ENCODE data around the gene CHST8.

Gene CHST8

DNA sequence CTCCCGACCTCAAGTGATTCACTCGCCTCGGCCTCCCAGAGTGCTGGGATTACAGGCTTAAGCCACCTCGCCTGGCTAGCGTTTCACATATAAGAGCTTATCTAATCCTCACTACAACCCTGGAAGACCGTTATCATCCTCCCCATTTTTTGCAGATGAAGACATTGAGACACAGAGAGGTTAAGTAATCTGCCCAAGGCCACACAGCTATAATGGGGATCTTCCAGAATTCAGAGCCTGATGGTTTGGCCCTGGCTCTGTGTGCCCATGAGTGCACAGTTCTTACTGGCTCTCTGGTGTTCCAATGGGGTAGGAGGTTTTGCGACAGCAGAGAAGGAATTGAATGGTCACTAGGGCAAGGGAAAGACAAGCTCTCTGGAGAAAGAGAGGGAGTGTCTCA is 158.1 kb downstream of the CHST8 start:
- TF ChIP-seq CTCF (IDR thresholded peaks at IDR 0.05; ENCODE audit: low read depth, low read length): no peak
- H3K4me3 ChIP-seq (ENCODE audit: low read depth, low read length): no peak overlapping the region

GRCh38 chr19:33780251-33780650 is 158.5 kb downstream of the CHST8 start:
- no peak for TF ChIP-seq CTCF (IDR thresholded peaks at IDR 0.05; ENCODE audit: low read depth, low read length)

GRCh38 chr19:33780746-33781145 is 159.0 kb downstream of the CHST8 start:
- TF ChIP-seq CTCF (IDR thresholded peaks at IDR 0.05; ENCODE audit: low read depth, low read length): no peak
- H3K4me3 ChIP-seq (ENCODE audit: low read depth, low read length): no peak overlapping the region

More at GRCh38 chr19:33780251-33780650, 158.5 kb downstream of the CHST8 start:
- no peak overlapping the region for H3K4me3 ChIP-seq (ENCODE audit: low read depth, low read length)

DNA sequence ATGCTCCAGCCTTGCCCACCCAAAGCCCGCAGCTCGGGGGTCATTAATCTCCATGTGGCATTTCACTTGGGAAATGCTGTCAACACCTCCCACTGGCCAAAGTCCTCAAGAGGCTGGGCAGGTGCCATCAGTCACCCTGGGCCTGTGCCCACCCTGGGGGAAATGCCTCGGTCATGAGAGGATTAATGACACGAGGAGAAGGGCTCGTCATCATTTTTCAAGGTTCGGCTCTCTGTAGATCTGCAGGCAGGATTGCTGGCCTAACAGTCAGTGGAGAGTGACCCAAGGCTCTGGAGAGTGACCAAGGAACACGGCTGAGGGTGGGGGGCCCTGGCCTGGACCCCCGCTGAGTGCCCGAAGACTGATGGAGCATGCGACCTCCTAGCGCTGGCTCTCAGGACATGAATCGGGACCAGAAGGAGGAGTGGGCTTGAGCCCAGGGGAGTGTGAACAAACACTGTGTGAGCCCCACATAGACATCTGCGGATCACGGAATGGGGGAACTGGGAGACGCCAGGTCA is 159.7 kb downstream of the CHST8 start:
- no peak overlapping the region for H3K4me3 ChIP-seq (ENCODE audit: low read depth, low read length)
- TF ChIP-seq CTCF (IDR thresholded peaks at IDR 0.05; ENCODE audit: low read depth, low read length): no peak

DNA sequence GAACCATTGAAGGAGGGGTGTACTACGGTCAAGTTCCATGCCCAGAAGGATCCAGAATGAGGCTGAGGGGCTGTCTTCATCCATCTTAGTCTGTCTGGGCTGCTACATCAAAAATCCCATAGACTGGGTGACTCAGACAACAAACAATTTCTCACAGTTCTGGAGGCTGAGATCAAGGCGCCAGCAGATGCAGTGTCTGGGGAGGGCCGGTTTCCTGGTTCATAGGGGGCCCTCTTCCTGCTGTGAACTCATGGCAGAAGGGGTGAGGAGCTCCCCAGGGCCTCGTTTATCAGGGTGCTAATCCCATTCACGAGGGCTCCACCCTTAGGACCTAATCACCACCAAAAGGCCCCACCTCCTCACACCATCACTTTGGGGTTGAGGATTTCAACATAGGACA is 160.2 kb downstream of the CHST8 start:
- no peak for TF ChIP-seq CTCF (IDR thresholded peaks at IDR 0.05; ENCODE audit: low read depth, low read length)
- no peak overlapping the region for H3K4me3 ChIP-seq (ENCODE audit: low read depth, low read length)

DNA sequence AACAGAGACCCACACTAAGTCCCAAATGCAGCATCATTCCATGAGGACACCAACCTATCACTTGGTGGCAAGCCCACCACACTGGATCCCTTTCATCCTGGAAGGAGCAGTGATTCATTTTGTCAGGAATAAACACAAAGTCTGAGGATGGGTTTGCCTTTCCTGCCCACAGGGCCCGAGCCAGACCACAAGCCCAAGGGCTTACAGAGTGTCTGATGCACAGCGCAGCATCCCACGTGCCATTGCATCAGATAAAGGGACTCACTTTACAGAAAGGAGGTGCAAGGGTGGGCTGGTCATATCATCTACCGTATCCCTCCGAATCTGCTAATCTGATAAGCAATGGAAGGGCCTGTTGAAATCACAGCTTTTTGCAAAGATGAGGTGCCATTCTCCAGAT is 162.7 kb downstream of the CHST8 start:
- no peak overlapping the region for H3K4me3 ChIP-seq (ENCODE audit: low read depth, low read length)
- TF ChIP-seq CTCF (IDR thresholded peaks at IDR 0.05; ENCODE audit: low read depth, low read length): no peak

DNA sequence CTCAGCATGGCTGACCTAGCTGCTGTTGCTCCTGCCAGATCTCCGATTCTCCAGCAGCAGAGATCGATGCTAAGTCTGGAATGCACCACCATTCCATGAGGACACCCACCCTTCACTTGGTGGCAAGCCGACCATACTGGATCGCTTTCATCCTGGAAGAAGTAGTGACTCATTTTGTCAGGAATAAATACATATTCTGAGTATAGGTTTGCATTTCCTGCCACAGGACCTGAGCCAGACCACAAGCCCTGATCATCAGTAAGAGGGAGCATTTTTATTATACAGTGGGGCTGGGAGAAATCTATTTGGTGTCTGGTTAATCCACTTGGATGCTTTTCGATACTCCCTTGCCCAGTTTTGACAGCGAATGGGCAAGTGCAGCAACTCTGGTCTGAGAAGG is 164.0 kb downstream of the CHST8 start:
- no peak for TF ChIP-seq CTCF (IDR thresholded peaks at IDR 0.05; ENCODE audit: low read depth, low read length)
- H3K4me3 ChIP-seq (ENCODE audit: low read depth, low read length): no peak overlapping the region
